ENCODE results near the gene PSMC3IP.
"Not testable (repeated sequence)": the region's sequence is repeated elsewhere in the genome, so short reads cannot be mapped to it uniquely, and the experiment has no call there.

Gene PSMC3IP, protein sequence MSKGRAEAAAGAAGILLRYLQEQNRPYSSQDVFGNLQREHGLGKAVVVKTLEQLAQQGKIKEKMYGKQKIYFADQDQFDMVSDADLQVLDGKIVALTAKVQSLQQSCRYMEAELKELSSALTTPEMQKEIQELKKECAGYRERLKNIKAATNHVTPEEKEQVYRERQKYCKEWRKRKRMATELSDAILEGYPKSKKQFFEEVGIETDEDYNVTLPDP

DNA sequence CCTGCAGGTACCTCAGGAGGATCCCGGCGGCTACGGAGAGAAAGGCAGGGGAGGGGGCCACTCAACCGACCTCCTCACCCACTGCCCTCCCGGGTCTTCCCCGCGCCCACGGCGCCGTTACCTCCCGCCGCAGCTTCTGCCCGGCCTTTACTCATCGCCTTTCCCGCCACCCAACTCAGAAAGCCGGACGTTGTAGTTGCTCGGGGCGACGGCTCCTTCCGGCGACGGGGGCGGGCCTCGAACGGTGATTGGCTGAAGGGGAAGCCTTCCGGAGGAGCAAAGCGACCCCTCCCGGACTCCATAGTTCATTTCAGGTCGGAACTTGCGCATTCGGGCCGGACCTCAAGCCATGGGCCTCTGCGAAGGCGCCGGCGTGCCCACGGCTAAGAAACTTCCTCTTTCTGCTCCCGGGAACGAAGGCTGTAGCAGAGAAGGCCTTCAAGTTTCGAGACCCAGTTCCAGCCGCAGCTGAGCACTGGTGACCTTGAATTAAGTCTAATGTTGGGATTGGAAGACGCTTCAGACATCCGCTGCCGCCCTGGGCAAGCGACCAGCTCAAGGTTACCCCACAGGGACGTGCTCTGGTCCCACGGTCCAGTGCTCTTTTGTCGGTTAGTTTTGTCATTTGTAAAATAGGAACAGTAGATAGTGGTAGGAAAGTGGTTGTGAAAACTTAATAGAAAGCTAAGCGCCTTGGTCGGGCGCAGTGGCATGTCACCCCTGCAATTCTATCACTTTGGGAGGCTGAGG lies at the start of gene PSMC3IP:
PSMC3IP (minus strand) TSS at position 198 of the 750 bp plus-strand sequence; CDS start at position 155, 43 bp downstream.
- DNase-seq (ENCODE audit: low spot score) = peak; percentile 99

DNA sequence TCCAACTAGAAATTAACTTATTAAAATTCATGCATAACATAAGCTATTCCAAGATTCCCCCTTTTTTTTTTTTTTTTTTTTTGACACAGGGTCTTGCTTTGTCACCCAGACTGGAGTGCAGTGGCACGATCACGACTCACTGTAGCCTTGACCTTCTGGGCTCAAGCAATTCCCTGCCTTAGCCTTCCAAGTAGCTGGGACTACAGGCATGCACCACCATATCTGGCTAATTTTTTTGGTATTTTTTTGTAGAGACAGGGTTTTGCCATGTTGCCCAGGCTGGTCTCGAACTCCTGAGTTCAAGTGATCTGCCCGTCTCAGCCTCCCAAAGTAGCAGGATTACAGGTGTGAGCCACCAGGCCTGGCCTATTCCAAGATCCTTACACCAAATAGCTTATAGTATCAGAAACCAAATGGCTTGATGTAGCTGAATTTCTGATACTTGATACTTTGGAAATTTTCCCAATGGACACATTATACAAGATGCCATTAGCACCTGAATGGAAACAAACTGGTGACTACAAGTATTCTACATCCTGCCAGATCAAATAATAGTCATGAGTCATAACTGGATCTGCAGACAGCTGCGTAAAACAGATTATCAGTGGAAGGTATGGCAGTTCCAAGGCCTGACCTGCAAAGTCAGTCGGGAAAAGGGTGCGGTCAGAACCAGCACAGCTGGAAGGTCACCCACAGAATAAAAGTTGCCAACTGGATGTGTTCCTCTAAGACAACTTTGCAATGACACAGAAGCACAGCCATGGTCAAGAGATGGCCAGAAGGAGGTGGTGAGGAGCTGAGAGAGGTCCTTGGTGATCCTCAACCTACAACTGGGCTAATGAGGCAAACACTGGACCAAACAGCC lies 46.4 kb upstream of the PSMC3IP start:
- no peak for DNase-seq (ENCODE audit: low spot score)

DNA sequence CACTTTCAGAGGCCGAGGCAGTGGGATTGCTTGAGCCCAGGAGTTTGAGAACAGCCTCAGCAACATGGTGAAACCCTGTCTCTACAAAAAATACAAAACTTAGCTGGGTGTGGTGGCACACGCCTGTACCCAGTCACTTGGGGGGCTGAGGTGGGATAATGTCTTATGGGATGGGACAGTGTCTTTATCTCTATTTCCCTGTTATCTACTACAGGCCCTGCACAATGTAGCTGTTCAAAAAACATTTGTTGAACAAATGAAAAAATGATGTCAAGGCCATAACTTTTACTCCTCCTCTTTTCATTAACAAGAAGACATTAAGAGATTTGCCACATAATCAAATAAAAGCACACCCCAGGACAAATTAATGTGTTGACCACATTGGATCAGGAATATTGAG lies 45.7 kb upstream of the PSMC3IP start:
- no peak for DNase-seq (ENCODE audit: low spot score)

- DNase-seq (ENCODE audit: low spot score) = not testable (repeated sequence)
Measured at GRCh38 chr17:42621987-42622386, 44.5 kb upstream of the PSMC3IP start.

GRCh38 chr17:42618442-42619150 lies 41.1 kb upstream of the PSMC3IP start:
- DNase-seq (ENCODE audit: low spot score) = no peak

DNA sequence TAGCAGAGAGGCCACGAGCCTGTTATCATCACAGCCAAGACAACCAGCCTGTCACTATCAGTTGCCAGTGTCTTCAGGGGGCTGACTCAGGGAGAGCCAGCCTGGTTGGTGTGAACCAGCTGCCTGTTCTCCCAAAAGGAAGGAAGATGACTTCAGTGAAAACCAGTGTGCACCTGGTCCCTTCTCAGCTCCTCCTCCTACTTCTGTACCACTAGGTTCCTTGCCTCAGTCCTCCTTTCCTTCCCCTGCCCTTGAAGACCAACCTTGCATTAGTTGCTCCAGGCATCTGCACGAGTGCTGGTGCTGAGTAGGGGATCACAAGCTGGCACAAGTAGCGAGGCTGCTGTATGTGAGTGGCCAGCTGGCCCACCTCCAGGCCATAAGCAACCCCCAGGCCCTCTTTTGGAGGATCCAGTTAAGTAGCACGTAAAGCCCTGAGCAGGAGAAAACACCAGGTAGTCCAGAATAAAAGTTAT lies 40.5 kb upstream of the PSMC3IP start:
- no peak for DNase-seq (ENCODE audit: low spot score)

DNA sequence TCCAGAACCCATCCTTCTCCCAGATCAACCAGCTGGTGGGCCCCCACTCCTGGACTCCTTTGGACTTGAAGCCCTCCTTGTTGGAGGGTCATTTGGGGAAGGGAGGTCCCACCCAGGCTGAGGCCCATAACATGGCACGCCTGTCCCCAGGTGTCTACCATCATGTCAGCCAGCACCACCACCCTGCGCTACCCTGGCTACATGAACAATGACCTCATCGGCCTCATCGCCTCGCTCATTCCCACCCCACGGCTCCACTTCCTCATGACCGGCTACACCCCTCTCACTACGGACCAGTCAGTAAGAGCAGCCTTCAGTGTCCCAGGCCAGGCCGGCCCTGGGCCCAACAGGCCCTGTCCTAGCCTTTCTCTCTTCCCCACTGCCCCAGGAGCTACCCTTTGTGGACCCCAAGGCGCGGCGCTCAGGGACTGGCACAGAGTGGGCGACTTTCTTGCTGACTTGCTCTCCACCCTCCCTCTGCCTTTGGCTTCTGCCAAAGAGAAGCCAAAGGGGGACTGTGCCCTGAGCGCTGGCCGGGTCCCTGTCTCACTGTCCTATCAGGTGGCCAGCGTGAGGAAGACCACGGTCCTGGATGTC lies 36.3 kb upstream of the PSMC3IP start:
- no peak for DNase-seq (ENCODE audit: low spot score)

- no peak for DNase-seq (ENCODE audit: low spot score)
Measured at GRCh38 chr17:42612013-42612412, 34.5 kb upstream of the PSMC3IP start.

DNA sequence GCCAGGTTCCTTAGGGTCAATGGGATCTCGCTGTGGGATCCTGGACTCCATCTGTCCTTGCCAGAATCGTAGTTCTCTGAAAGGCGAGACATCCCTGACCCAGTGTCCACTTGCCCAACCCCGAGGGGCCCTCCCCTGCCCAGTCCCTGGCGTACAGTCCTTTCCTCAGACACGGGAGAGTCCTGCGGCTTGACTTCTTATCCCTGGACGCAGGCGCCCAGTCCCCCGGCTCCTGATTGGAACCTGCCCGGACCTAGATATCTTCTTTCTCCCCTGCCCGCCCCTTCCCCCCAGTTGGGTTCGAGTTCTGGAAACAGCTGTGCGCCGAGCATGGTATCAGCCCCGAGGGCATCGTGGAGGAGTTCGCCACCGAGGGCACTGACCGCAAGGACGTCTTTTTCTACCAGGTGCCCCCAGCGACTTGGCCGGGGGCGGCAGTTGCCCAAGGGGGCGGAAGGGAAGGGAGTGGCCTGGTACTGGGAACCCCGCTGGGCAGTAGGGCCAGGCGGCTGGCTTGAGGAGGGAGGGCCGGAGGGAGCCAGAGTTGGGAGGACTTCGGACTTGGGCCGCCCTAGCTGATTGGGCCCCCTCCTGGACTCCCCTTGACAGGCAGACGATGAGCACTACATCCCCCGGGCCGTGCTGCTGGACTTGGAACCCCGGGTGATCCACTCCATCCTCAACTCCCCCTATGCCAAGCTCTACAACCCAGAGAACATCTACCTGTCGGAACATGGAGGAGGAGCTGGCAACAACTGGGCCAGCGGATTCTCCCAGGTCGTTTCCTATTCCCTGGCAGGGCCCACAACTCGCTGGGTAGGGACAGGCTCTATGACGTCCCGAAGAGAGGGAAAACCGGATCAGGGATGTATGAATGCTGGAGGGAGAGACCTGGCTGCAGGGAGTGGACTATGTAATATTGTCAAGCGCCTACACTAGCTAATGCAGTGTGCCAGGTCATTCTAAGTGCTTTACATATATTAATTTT lies 32.6 kb upstream of the PSMC3IP start:
- DNase-seq (ENCODE audit: low spot score) = not testable (repeated sequence)

GRCh38 chr17:42609182-42609813 lies 31.8 kb upstream of the PSMC3IP start, which contains the start of the genes RETREG3 and TUBG1:
Gene RETREG3 (minus strand): TSS chr17:42609374. CDS start chr17:42609324, 50 bp downstream.
Gene TUBG1 (plus strand): TSS chr17:42609683. CDS start chr17:42609738, 55 bp downstream.
- peak; percentile 99 for DNase-seq (ENCODE audit: low spot score)

GRCh38 chr17:42608305-42609181 lies 31.0 kb upstream of the PSMC3IP start:
- DNase-seq (ENCODE audit: low spot score) = no peak

- DNase-seq (ENCODE audit: low spot score) = no peak
Measured at GRCh38 chr17:42607769-42608168, 30.2 kb upstream of the PSMC3IP start.

DNA sequence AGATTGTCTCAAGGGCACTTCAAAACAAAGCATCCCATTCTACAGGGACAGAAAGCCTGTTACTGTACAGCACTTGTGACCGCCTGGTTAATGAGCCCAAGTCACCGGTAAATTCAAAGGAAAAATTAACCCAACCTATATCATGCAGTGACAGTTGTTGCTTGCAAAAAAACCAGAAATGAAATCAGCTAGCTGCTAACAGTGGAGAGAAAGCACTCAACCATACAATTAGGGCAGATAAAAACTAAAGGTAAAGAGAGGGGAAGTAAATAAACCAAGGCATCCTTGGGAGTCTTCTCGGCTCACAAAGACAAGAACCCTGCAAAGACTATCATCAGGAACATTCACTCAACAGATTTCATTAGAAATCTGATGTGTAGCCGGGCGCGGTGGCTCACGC lies 25.8 kb upstream of the PSMC3IP start:
- DNase-seq (ENCODE audit: low spot score) = no peak

DNA sequence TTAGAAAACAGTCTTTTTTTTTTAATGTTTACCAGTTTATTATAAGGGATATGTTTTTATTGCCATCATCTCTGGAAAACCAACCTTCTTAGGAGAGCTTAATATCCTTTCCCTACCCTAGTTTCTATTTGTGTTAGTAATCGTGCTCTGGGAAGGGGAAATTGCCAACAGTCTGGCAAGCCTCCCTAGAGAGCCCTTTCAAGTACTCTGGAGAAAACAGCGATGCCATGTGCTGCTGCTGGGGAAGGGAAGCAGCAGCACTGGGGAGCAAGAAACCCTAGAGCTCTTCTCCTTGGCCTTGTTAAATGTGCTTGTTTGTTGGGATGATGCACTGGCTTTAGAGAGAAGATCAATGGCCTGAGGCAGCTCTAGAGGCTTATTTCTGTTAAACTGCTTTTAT lies 21.4 kb upstream of the PSMC3IP start:
- DNase-seq (ENCODE audit: low spot score) = no peak

GRCh38 chr17:42596386-42596785 lies 18.9 kb upstream of the PSMC3IP start:
- no peak for DNase-seq (ENCODE audit: low spot score)

GRCh38 chr17:42591411-42591810 lies 13.9 kb upstream of the PSMC3IP start:
- DNase-seq (ENCODE audit: low spot score) = no peak

- no peak for DNase-seq (ENCODE audit: low spot score)
Measured at GRCh38 chr17:42590886-42591285, 13.4 kb upstream of the PSMC3IP start.

GRCh38 chr17:42586514-42587230 lies 9.1 kb upstream of the PSMC3IP start:
- no peak for DNase-seq (ENCODE audit: low spot score)

Measured in hepatic stellate cell (primary cell).